Astrocyte (in vitro differentiated cells and primary cell): Measurements from ENCODE around the gene ADH5. TPM values are rescaled to one million over a fixed set of nuclear protein-coding genes. Genes with fewer than 3 reads are reported as not detected.
"Not testable (repeated sequence)": the region's sequence is repeated elsewhere in the genome, so short reads cannot be mapped to it uniquely, and the experiment has no call there.

Experiments
- DNase-seq: peaks from one replicate; pipeline ENCODE4 v3.0.0-alpha.2; 2010; ENCODE audit warnings: low read depth
- FAIRE-seq: peaks from 2 replicates; lab custom pipeline; 2011; peaks lifted over from hg19 to GRCh38; lab: Jason Lieb, UNC
- H2AFZ ChIP-seq: 2 replicates; pipeline ENCODE4 v1.6.0; 2012; ENCODE audit warnings: low read depth, low read length, inconsistent platforms
- H3K27ac ChIP-seq: 2 replicates; pipeline ENCODE4 v1.5.1; 2011; ENCODE audit warnings: low read depth, low read length, inconsistent platforms
- H3K27me3 ChIP-seq: 2 replicates; pipeline ENCODE4 v1.6.0; 2011; ENCODE audit warnings: low read length, inconsistent platforms; ENCODE audit not compliant: insufficient read depth
- H3K36me3 ChIP-seq: 2 replicates; pipeline ENCODE4 v1.5.1; 2011; ENCODE audit warnings: low read length, inconsistent platforms; ENCODE audit not compliant: insufficient read depth
- H3K4me1 ChIP-seq: 2 replicates; pipeline ENCODE4 v1.5.1; 2011; ENCODE audit warnings: low read length, inconsistent platforms; ENCODE audit not compliant: insufficient read depth
- H3K4me2 ChIP-seq: 2 replicates; pipeline ENCODE4 v1.6.0; 2012; ENCODE audit warnings: low read length, inconsistent platforms
- H3K4me3 ChIP-seq: 2 replicates; pipeline ENCODE4 v1.5.1; 2011; ENCODE audit warnings: low read depth, mild to moderate bottlenecking, low read length, inconsistent platforms; ENCODE audit not compliant: insufficient read depth
- H3K79me2 ChIP-seq: 2 replicates; pipeline ENCODE4 v1.6.0; 2012; ENCODE audit warnings: mild to moderate bottlenecking, low read length, inconsistent platforms; ENCODE audit not compliant: insufficient read depth
- H3K9ac ChIP-seq: 2 replicates; pipeline ENCODE4 v1.6.0; 2012; ENCODE audit warnings: mild to moderate bottlenecking, low read length, inconsistent platforms
- H3K9me3 ChIP-seq: 2 replicates; pipeline ENCODE4 v1.5.1; 2012; ENCODE audit warnings: low read depth, mild to moderate bottlenecking, low read length, inconsistent platforms; ENCODE audit not compliant: insufficient read depth
- H4K20me1 ChIP-seq: 2 replicates; pipeline ENCODE4 v1.6.0; 2012; ENCODE audit warnings: low read length, inconsistent platforms; ENCODE audit not compliant: insufficient read depth
- H3K27ac Mint-ChIP-seq: one replicate; pipeline ENCODE4 v1.8.0; 2021; ENCODE audit warnings: mild to moderate bottlenecking, mixed read lengths; ENCODE audit not compliant: unreplicated experiment
- H3K27me3 Mint-ChIP-seq: one replicate; pipeline ENCODE4 v1.8.0; 2021; ENCODE audit warnings: low read depth, mixed read lengths; ENCODE audit not compliant: unreplicated experiment
- H3K36me3 Mint-ChIP-seq: one replicate; pipeline ENCODE4 v1.8.0; 2021; ENCODE audit warnings: low read depth, mixed read lengths; ENCODE audit not compliant: unreplicated experiment
- H3K4me1 Mint-ChIP-seq: one replicate; pipeline ENCODE4 v1.8.0; 2021; ENCODE audit warnings: low read depth, mixed read lengths; ENCODE audit not compliant: unreplicated experiment
- H3K4me3 Mint-ChIP-seq: one replicate; pipeline ENCODE4 v1.8.0; 2021; ENCODE audit warnings: mild to moderate bottlenecking, moderate library complexity, mixed read lengths; ENCODE audit not compliant: unreplicated experiment
- H3K9me3 Mint-ChIP-seq: one replicate; pipeline ENCODE4 v1.8.0; 2021; ENCODE audit warnings: mild to moderate bottlenecking, mixed read lengths; ENCODE audit not compliant: unreplicated experiment
- EZH2 ChIP-seq: IDR thresholded peaks from 2 replicates; pipeline ENCODE4 v1.6.1; 2012; ENCODE audit warnings: mild to moderate bottlenecking, low read length, inconsistent platforms; ENCODE audit not compliant: insufficient read depth
- total RNA-seq: library from RNA; stranded (reverse); gene quantifications from 2 replicates; pipeline ENCODE4 v1.2.1, GENCODE V29; 2021
- TF ChIP-seq, protein P1 (sequence below): IDR thresholded peaks from 2 replicates; pipeline ENCODE4 v1.5.1; 2011; ENCODE audit warnings: low read depth, mild to moderate bottlenecking, inconsistent platforms, low read length, moderate library complexity; ENCODE audit not compliant: insufficient read depth

ADH5 gene
- total RNA-seq, 1 donor from 2014 or later = 210 TPM

DNA sequence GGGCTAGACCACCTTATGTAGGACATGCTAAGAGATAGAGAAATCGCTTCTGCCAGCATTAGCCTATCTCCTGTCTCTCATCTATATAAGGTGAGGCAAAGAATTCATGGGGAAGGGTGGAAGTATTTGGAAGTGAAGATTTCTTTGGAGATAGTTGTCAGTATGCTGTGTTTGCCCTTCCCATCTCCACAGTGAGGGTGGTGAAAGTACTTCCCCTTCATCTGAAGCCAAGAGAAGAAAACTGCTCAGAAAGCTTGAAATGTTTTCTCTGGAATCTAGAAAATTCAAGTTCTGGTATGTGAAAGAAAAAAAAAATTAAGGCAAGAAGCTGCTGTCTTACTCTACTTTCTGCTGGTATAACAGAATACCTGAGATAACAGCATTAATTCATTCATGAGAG lies 12.3 kb upstream of the ADH5 start:
- Histone ChIP-seq H3K4me3 (no peak overlapping the region), H3K36me3 (no peaks in the 10 kb centered on the region), H2AFZ (no peak overlapping the region), H3K79me2 (no peaks in the 10 kb centered on the region), H3K4me1 (no peaks in the 10 kb centered on the region), H3K9ac (no peak overlapping the region), H3K9me3 (no peaks in the 10 kb centered on the region), H3K27me3 (no peaks in the 10 kb centered on the region), H3K4me2 (no peak overlapping the region), H4K20me1 (no peaks in the 10 kb centered on the region), H3K27ac (no peak overlapping the region)
- no peak overlapping the region for H3K4me3 Mint-ChIP-seq
- DNase-seq (peak; percentile 10), FAIRE-seq (no peak)
- peaks cover 11% of the 10 kb centered on the region for H3K36me3 Mint-ChIP-seq
- TF ChIP-seq EZH2 = no peak
- TF ChIP-seq, protein P1, sequence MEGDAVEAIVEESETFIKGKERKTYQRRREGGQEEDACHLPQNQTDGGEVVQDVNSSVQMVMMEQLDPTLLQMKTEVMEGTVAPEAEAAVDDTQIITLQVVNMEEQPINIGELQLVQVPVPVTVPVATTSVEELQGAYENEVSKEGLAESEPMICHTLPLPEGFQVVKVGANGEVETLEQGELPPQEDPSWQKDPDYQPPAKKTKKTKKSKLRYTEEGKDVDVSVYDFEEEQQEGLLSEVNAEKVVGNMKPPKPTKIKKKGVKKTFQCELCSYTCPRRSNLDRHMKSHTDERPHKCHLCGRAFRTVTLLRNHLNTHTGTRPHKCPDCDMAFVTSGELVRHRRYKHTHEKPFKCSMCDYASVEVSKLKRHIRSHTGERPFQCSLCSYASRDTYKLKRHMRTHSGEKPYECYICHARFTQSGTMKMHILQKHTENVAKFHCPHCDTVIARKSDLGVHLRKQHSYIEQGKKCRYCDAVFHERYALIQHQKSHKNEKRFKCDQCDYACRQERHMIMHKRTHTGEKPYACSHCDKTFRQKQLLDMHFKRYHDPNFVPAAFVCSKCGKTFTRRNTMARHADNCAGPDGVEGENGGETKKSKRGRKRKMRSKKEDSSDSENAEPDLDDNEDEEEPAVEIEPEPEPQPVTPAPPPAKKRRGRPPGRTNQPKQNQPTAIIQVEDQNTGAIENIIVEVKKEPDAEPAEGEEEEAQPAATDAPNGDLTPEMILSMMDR = no peak
- H3K4me1 Mint-ChIP-seq = peaks cover 10% of the 10 kb centered on the region
- H3K9me3 Mint-ChIP-seq = peaks cover 4% of the 10 kb centered on the region
- H3K27ac Mint-ChIP-seq = no peak overlapping the region
- no peaks in the 10 kb centered on the region for H3K27me3 Mint-ChIP-seq

DNA sequence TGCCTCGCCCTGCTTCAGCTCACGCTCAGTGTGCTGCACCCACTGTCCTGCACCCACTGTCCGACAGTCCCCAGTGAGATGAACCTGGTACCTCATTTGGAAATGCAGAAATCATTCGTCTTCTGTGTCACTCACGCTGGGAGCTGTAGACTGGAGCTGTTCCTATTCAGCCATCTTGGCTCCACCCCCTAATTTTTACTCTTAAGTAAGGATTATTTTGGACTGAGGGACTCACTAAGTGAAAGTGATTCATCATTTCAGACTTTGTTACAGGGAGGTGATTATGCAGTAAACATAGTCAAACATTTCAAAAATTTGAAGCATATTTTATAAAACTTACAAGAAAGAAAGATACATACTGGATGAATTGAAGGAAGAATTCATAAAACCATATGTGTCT lies 11.2 kb upstream of the ADH5 start:
- not testable (repeated sequence) for H3K27me3 ChIP-seq, H3K4me3 Mint-ChIP-seq, H3K36me3 ChIP-seq, H3K27ac ChIP-seq, H3K9me3 ChIP-seq, H3K4me1 ChIP-seq, H3K27ac Mint-ChIP-seq, H3K4me2 ChIP-seq, H3K79me2 ChIP-seq, H3K9ac ChIP-seq, H3K27me3 Mint-ChIP-seq, DNase-seq, FAIRE-seq, H4K20me1 ChIP-seq, H2AFZ ChIP-seq, H3K4me1 Mint-ChIP-seq, H3K4me3 ChIP-seq, H3K9me3 Mint-ChIP-seq
- peaks cover 11% of the 10 kb centered on the region for H3K36me3 Mint-ChIP-seq

DNA sequence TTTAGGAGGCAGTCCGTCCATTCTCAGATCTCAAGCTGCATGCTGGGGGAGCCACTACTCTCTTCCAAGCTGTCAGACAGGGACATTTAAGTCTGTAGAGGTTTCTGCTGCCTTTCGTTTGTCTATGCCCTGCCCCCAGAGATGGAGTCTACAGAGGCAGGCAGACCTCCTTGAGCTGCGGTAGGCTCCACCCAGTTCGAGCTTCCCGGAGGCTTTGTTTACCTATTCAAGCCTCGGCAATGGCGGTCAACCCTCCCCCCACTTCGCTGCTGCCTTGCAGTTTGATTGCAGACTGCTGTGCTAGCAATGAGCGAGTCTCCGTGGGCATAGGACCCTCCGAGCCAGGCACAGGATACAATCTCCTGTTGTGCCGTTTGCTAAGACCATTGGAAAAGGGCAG lies 10.7 kb upstream of the ADH5 start:
- TF ChIP-seq, protein P1 = no peak
- TF ChIP-seq EZH2 = no peak
- H3K27ac ChIP-seq = no peak overlapping the region
- H4K20me1 ChIP-seq = no peaks in the 10 kb centered on the region
- no peaks in the 10 kb centered on the region for H3K27me3 ChIP-seq
- Mint-ChIP-seq H3K36me3 (peaks cover 11% of the 10 kb centered on the region), H3K4me3 (no peak overlapping the region), H3K4me1 (peaks cover 9% of the 10 kb centered on the region), H3K27ac (no peak overlapping the region), H3K27me3 (no peaks in the 10 kb centered on the region), H3K9me3 (peaks cover 4% of the 10 kb centered on the region)
- H2AFZ ChIP-seq = no peak overlapping the region
- FAIRE-seq (no peak), DNase-seq (no peak)
- no peaks in the 10 kb centered on the region for H3K4me1 ChIP-seq
- H3K9ac ChIP-seq = no peak overlapping the region
- no peaks in the 10 kb centered on the region for H3K9me3 ChIP-seq
- no peak overlapping the region for H3K4me2 ChIP-seq
- H3K79me2 ChIP-seq = no peaks in the 10 kb centered on the region
- H3K36me3 ChIP-seq = no peaks in the 10 kb centered on the region
- no peak overlapping the region for H3K4me3 ChIP-seq

DNA sequence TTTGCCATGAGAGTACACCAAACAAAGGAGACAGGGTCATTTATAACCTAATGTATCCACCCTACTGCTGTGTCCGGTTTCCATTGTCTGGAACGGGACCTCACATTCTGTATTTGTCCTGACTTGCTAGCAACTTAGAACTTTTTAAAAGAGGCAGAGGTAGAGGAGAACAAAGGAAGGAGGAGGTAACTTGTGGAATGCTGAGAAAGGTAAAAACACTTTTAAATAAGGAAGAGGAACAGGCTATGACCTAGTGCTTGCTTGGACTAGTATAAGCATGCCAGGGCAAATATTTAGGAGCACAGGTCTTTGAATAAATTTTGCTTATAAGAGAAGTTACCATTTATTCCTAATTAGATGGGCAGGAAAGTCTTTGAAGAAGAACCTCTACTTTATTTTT lies 3.3 kb upstream of the ADH5 start:
- not testable (repeated sequence) for H3K27me3 ChIP-seq, FAIRE-seq, H3K9me3 ChIP-seq, H3K36me3 Mint-ChIP-seq, H3K27me3 Mint-ChIP-seq, H3K4me3 ChIP-seq, H3K36me3 ChIP-seq, H3K9me3 Mint-ChIP-seq, H4K20me1 ChIP-seq, H3K9ac ChIP-seq, DNase-seq, H3K27ac ChIP-seq, H2AFZ ChIP-seq, H3K27ac Mint-ChIP-seq
- Mint-ChIP-seq H3K4me3 (peak overlapping the region; percentile 5), H3K4me1 (peaks cover 16% of the 10 kb centered on the region)
- Histone ChIP-seq H3K79me2 (peaks cover 31% of the 10 kb centered on the region), H3K4me1 (peaks cover 18% of the 10 kb centered on the region), H3K4me2 (peak overlapping the region; percentile 100)
